ENCODE measurements around the gene FKBP10. TPM values are rescaled to one million over a fixed set of nuclear protein-coding genes. Genes with fewer than 3 reads are reported as not detected.
A peak's percentile ranks its signal among the peaks of the same experiment; 100 is the strongest.

FKBP10 gene
- total RNA-seq (10 to 100 TPM in 1 of 2 donors, 1 to 10 TPM in 1; 6.2 to 17.6 TPM), polyA plus RNA-seq (1 to 10 TPM in 1 of 2 donors, under 1 TPM in 1; 0.71 to 5.0 TPM)

- Histone ChIP-seq H3K9me3 (ENCODE audit: control insufficient read depth in 4 of 4, low read length in 3 of 4) (no peaks in the 10 kb centered on the region), H3K4me3 (ENCODE audit: low read depth in 1 of 3, low read length in 3 of 3) (peak within 1 kb of the TSS in 2 of 3 donors; percentile 54 to 78), H3K27ac (ENCODE audit: low read depth in 1 of 2, low read length in 2 of 2) (peak within 1 kb of the TSS; percentile 15 to 31), H3K9ac (ENCODE audit: low read depth in 1 of 2, low read length in 2 of 2) (no peak within 1 kb of the TSS), H3K4me1 (ENCODE audit: control insufficient read depth in 4 of 4, insufficient read depth in 4 of 4, low read length in 3 of 4) (peaks cover 5 to 18% (median 10%) of the 10 kb centered on the region in 4 donors), H3K27me3 (ENCODE audit: control insufficient read depth in 4 of 4, insufficient read depth in 4 of 4, low read length in 3 of 4) (no peaks in the 10 kb centered on the region), H3K36me3 (ENCODE audit: control insufficient read depth in 4 of 4, insufficient read depth in 3 of 4, low read depth in 1 of 4, low read length in 3 of 4) (no peaks in the 10 kb centered on the region)
- DNase-seq (ENCODE audit: low spot score), result peak; percentile 49
- WGBS, result 8% methylated on average over 35 of the region's 35 CpGs
- TF ChIP-seq FOXA2 (IDR thresholded peaks at IDR 0.05), result no peak
- no peak for TF ChIP-seq HNF4G (IDR thresholded peaks at IDR 0.05)
- TF ChIP-seq MAX (IDR thresholded peaks at IDR 0.05), result no peak
- no peak for TF ChIP-seq CTCF (IDR thresholded peaks at IDR 0.05; ENCODE audit: low read depth, low read length, missing input control)
- no peak for TF ChIP-seq HNF4A (conservative IDR thresholded peaks at IDR 0.05)
- peak in 1 of 2 donors; percentile 7 for TF ChIP-seq RXRA (IDR thresholded peaks at IDR 0.05)
- TF ChIP-seq ATF3 (IDR thresholded peaks at IDR 0.05), result no peak
These were observed at the start of gene FKBP10 for GRCh38 chr17:41812381-41813151. TSS of gene FKBP10 (plus strand) at chr17:41813004. CDS start at chr17:41813035, 31 bp downstream.

GRCh38 chr17:41763327-41763726 is 49.5 kb upstream of the FKBP10 start:
- no peak for TF ChIP-seq GABPA (IDR thresholded peaks at IDR 0.05 in 1 of 2, conservative IDR thresholded peaks at IDR 0.05 in 1 of 2)
- WGBS, result 94% methylated on average over 8 of the region's 8 CpGs
- Histone ChIP-seq H3K9ac (ENCODE audit: low read depth in 1 of 2, low read length in 2 of 2) (no peak overlapping the region), H3K27me3 (ENCODE audit: control insufficient read depth in 4 of 4, insufficient read depth in 4 of 4, low read length in 3 of 4) (no peaks in the 10 kb centered on the region), H3K4me3 (ENCODE audit: low read depth in 1 of 3, low read length in 3 of 3) (no peak overlapping the region), H3K27ac (ENCODE audit: low read depth in 1 of 2, low read length in 2 of 2) (no peak overlapping the region), H3K9me3 (ENCODE audit: control insufficient read depth in 4 of 4, low read length in 3 of 4) (no peaks in the 10 kb centered on the region), H3K36me3 (ENCODE audit: control insufficient read depth in 4 of 4, insufficient read depth in 3 of 4, low read depth in 1 of 4, low read length in 3 of 4) (peaks cover 22 to 74% (median 51%) of the 10 kb centered on the region in 4 donors), H3K4me1 (ENCODE audit: control insufficient read depth in 4 of 4, insufficient read depth in 4 of 4, low read length in 3 of 4) (no peaks in the 10 kb centered on the region)
- no peak for DNase-seq (ENCODE audit: low spot score)

GRCh38 chr17:41766135-41766534 is 46.7 kb upstream of the FKBP10 start:
- Histone ChIP-seq H3K36me3 (ENCODE audit: control insufficient read depth in 4 of 4, insufficient read depth in 3 of 4, low read depth in 1 of 4, low read length in 3 of 4) (peaks cover 14 to 67% (median 49%) of the 10 kb centered on the region in 4 donors), H3K9me3 (ENCODE audit: control insufficient read depth in 4 of 4, low read length in 3 of 4) (no peaks in the 10 kb centered on the region), H3K9ac (ENCODE audit: low read depth in 1 of 2, low read length in 2 of 2) (no peak overlapping the region), H3K4me1 (ENCODE audit: control insufficient read depth in 4 of 4, insufficient read depth in 4 of 4, low read length in 3 of 4) (peaks cover 0 to 16% (median 3%) of the 10 kb centered on the region in 4 donors), H3K27me3 (ENCODE audit: control insufficient read depth in 4 of 4, insufficient read depth in 4 of 4, low read length in 3 of 4) (no peaks in the 10 kb centered on the region), H3K27ac (ENCODE audit: low read depth in 1 of 2, low read length in 2 of 2) (no peak overlapping the region), H3K4me3 (ENCODE audit: low read depth in 1 of 3, low read length in 3 of 3) (no peak overlapping the region)
- no peak for DNase-seq (ENCODE audit: low spot score)
- TF ChIP-seq RAD21 (IDR thresholded peaks at IDR 0.05), result no peak
- no peak for TF ChIP-seq GABPA (IDR thresholded peaks at IDR 0.05 in 1 of 2, conservative IDR thresholded peaks at IDR 0.05 in 1 of 2)
- TF ChIP-seq EGR1 (IDR thresholded peaks at IDR 0.05; ENCODE audit: low read depth in 2 of 2), result no peak
- no peak for TF ChIP-seq HNF4A (conservative IDR thresholded peaks at IDR 0.05)
- TF ChIP-seq CTCF (IDR thresholded peaks at IDR 0.05; ENCODE audit: low read depth, low read length, missing input control), result no peak
- TF ChIP-seq MAX (IDR thresholded peaks at IDR 0.05), result no peak
- no peak for TF ChIP-seq JUND (IDR thresholded peaks at IDR 0.05)
- no peak for TF ChIP-seq FOXA1 (IDR thresholded peaks at IDR 0.05)
- TF ChIP-seq ZBTB33 (IDR thresholded peaks at IDR 0.05), result no peak
- TF ChIP-seq YY1 (IDR thresholded peaks at IDR 0.05), result no peak
- TF ChIP-seq ATF3 (IDR thresholded peaks at IDR 0.05), result no peak
- no peak for TF ChIP-seq FOXA2 (IDR thresholded peaks at IDR 0.05)
- no peak for TF ChIP-seq HNF4G (IDR thresholded peaks at IDR 0.05)
